GM18907 (cell line): Measurements from ENCODE around the gene TRIM26.
"Not testable (repeated sequence)": the region's sequence is repeated elsewhere in the genome, so short reads cannot be mapped to it uniquely, and the experiment has no call there.

Experiments
- ATAC-seq: cut with Tn5 transposase; IDR thresholded peaks from one replicate; pipeline ENCODE4 v1.9.1; 2021; ENCODE audit warnings: mild to moderate bottlenecking, moderate library complexity; ENCODE audit not compliant: unreplicated experiment

TRIM26 gene, protein sequence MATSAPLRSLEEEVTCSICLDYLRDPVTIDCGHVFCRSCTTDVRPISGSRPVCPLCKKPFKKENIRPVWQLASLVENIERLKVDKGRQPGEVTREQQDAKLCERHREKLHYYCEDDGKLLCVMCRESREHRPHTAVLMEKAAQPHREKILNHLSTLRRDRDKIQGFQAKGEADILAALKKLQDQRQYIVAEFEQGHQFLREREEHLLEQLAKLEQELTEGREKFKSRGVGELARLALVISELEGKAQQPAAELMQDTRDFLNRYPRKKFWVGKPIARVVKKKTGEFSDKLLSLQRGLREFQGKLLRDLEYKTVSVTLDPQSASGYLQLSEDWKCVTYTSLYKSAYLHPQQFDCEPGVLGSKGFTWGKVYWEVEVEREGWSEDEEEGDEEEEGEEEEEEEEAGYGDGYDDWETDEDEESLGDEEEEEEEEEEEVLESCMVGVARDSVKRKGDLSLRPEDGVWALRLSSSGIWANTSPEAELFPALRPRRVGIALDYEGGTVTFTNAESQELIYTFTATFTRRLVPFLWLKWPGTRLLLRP

GRCh38 chr6:30212865-30213666, at the start of gene TRIM26:
Gene TRIM26 (minus strand): TSS chr6:30213406. CDS start chr6:30199103, 14,303 bp downstream.
- ATAC-seq: peak; percentile 82

GRCh38 chr6:30260036-30260504, 46.9 kb upstream of the TRIM26 start:
- ATAC-seq: peak; percentile 38

GRCh38 chr6:30259140-30260035, 46.2 kb upstream of the TRIM26 start:
- peak; percentile 94 for ATAC-seq

DNA sequence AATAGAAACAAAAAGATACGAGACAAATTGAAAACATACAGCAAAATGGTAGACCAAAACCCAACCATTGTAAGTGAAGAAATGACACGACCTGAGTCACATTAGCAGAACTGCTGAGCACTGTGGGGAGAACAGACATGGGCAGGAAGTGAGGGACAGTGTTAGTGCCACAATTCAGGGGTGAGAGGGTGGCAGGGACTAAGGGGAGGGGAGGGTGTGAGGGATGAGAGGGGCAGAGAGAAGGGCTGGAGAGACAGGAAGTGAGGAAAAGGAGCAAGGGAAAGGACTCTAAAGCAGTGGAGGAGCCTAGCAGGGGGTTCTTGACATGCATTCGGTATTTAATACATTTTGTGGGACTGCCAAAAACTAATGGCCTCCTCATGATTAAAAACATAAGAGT, 45.0 kb upstream of the TRIM26 start:
- ATAC-seq: no peak

- not testable (repeated sequence) for ATAC-seq
Observed at GRCh38 chr6:30252417-30252816, 39.2 kb upstream of the TRIM26 start.

- no peak for ATAC-seq
Observed at GRCh38 chr6:30244560-30244959, 31.4 kb upstream of the TRIM26 start.

GRCh38 chr6:30238178-30238795, 25.1 kb upstream of the TRIM26 start:
- ATAC-seq: no peak

- no peak for ATAC-seq
Observed at GRCh38 chr6:30234356-30234755, 21.1 kb upstream of the TRIM26 start.

DNA sequence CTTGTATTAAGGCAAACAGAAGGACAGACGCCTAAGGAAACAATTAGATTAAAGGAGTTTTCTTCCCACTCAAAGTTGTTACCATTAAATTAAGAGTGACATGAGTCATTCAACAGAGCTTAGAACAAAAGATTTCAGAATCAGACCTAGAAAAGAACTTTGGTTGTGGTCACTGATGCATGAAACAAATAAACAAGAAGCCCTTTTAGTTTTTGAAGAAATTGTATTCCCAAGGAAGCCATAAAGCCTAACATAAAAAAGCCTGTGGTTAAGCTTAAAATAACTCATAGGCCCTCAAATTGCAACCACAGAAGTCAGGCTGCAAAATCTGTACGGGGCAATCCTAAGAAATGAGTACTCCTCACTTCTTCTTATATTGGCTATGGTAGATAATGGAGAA, 17.9 kb upstream of the TRIM26 start:
- no peak for ATAC-seq

DNA sequence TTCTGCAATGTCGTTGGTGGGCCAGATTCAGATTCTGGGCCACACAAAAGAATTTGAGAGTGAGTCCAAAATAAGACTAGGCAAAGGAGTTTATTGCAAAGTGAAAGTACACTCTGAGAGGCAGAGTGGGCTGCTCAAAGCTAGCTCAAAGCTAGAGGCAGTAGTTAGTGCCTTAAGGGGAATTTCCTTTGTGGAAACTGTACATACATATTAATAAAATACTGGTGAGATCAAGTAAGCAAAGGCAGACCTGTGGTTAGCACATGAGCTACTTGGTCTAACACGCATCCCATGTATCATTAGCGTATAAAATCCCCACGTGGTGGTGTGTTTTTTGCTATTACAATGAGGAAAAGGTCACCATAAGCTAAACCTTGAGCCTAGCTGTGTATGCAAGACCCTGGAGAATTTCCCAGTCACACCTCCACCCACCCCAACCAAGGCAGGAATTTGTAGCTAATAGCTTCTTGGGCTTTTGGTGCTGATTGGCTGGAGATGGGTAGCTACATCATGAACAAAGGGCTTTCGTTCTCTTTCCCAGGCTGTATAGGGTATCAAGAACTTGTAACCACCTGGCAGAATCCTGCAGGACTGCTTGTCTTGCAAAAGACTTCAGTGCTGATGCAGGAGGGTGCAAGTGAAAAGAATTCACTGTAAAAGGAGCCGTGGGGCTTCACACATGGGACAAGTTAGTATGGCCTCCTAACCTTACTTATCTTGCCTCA, 14.7 kb upstream of the TRIM26 start:
- ATAC-seq: no peak

DNA sequence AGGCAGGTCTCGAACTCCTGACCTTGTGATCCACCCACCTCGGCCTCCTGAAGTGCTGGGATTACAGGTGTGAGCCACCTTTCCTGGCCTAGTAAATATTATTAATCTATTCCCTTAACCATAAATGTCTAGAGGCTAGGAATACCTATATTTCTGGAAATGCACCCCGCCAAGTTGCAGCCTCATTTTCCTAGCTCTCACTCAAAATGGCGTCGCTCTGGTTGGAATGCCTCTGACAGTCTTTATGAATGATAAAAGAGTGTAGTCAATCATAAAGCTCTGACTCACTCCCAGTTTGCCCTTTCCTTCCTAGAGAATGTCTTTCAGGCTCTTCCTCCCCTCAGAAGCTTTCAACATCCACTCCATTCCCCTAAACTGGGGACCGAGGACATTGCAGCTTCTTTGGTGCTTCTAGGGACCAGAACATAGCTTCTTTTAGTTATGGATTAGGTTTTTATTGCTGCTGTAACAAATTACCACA, 14.1 kb upstream of the TRIM26 start:
- ATAC-seq: no peak

DNA sequence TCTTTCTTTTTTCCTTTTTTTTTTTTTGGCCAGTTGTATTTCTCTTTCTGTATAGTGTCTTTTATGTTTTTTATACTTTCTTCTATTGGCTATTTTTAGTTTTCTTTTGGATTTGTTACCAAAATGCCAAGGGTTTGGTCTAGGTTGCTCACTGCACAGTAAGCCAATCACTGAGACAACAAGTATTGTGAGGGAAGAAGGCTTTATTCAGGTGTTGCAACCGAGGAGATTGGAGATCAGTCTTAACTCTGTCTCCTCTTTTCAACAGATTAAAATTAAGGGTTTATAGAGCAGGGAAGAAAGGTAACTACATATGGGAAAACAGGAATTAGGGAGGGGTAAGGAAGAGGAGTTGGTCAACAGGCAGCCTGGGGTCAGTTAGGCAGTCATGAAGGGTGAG, 10.1 kb upstream of the TRIM26 start:
- no peak for ATAC-seq

DNA sequence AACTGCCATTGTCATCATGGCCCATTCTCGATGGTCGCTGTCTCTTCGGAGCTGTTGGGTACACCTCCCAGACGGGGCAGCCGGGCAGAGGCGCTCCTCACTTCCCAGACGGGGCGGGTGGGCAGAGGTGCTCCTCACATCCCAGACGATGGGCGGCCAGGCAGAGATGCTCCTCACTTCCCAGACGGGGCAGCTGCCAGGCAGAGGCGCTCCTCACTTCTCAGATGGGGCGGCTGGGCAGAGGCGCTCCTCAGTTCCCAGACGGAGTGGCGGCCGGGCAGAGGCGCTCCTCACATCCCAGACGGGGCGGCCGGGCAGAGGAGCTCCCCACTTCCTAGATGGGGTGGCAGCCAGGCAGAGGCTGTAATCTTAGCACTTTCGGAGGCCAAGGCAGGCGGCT, 8.8 kb upstream of the TRIM26 start:
- ATAC-seq: not testable (repeated sequence)

- not testable (repeated sequence) for ATAC-seq
Observed at GRCh38 chr6:30221395-30221794, 8.2 kb upstream of the TRIM26 start.

GRCh38 chr6:30219244-30219643, 6.0 kb upstream of the TRIM26 start:
- ATAC-seq: no peak

DNA sequence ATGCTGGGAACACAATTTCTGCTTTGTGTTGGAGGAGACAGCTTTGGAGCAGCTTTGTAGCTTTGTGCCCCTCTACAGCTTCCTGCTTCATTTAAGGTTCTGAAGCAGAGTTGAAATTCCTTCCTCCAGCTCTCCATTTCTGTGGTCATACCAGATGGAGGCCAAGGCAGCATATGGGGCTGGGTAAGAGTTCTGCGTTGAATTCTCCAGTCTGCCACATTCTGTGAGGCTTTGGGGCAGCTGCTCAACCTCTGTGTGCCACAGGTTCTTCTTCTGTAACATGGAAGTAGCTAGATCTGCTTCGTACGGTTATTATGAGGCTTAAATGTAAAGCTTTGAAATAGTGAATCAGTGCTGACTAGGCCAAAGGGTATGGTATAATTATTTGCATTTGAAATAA, 2.9 kb upstream of the TRIM26 start:
- no peak for ATAC-seq

DNA sequence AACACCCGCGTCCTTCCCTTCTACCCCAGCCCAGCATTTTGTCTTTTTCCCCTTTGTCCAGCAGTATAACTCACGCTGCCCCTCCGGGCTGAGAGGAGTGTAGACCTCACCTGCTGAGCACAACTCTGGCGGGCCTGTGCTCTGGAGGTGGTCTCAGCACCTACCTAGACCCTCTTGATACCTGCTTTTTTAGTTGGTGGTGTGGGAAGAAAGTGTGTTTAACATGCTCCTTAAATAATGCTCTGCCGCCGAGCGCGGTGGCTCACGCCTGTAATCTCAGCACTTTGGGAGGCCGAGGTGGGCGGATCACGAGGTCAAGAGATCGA, 1.4 kb upstream of the TRIM26 start:
- ATAC-seq: no peak

- ATAC-seq: peak; percentile 59
Observed at GRCh38 chr6:30213957-30214656, 901 bp upstream of the TRIM26 start.

- no peak for ATAC-seq
Observed at GRCh38 chr6:30213667-30213956, 406 bp upstream of the TRIM26 start.
